ENCODE data around the gene ICA1L. TPM values are rescaled to one million over a fixed set of nuclear protein-coding genes. Genes with fewer than 3 reads are reported as not detected.

The ICA1L gene
- total and polyA plus RNA-seq, 2 of the 8 experiments (the other 6 are each of a cell fraction or from before 2014, with no cell fraction given): 1.1 to 3.4 TPM

- Histone ChIP-seq H4K5ac (ENCODE audit: insufficient read length, low read depth, low read length) (no peak overlapping the region), H2BK120ac (replicated peaks; ENCODE audit: low read depth, low read length) (no peak overlapping the region), H2BK12ac (ENCODE audit: low read depth, low read length) (no peak overlapping the region), H2BK20ac (ENCODE audit: low read length) (no peak overlapping the region), H3K23ac (ENCODE audit: insufficient read length) (no peak overlapping the region), H3K9me3 (ENCODE audit: insufficient read depth in 2 of 2, low read depth in 1 of 2, low read length in 1 of 2) (no peaks in the 10 kb centered on the region), H4K91ac (replicated peaks; ENCODE audit: insufficient read length, low read length) (no peak overlapping the region), H3K27me3 (replicated peaks in 1 of 4; ENCODE audit: control insufficient read depth in 3 of 4, extremely low read depth in 1 of 4, insufficient read depth in 3 of 4, low read length in 3 of 4) (no peaks in the 10 kb centered on the region), H3K4me2 (ENCODE audit: insufficient read depth in 1 of 2, low read depth in 2 of 2, low read length in 2 of 2) (no peak overlapping the region), H3K4ac (replicated peaks; ENCODE audit: insufficient read length, low read depth, low read length) (no peak overlapping the region), H2BK15ac (ENCODE audit: low read length) (no peak overlapping the region), H3K4me3 (ENCODE audit: extremely low read depth in 1 of 4, insufficient read depth in 2 of 4, low read depth in 3 of 4, low read length in 4 of 4) (no peak overlapping the region), H2AFZ (ENCODE audit: low read length) (no peak overlapping the region), H3K23me2 (ENCODE audit: low read depth, low read length) (no peaks in the 10 kb centered on the region), H3K14ac (ENCODE audit: insufficient read length) (no peak overlapping the region), H3K18ac (ENCODE audit: extremely low read depth, low read length) (no peak overlapping the region), H3K79me2 (ENCODE audit: control insufficient read depth in 1 of 2, insufficient read depth in 2 of 2, low read length in 2 of 2) (no peaks in the 10 kb centered on the region), H3K36me3 (ENCODE audit: control insufficient read depth in 2 of 4, insufficient read depth in 4 of 4, low read length in 3 of 4) (peaks cover 0 to 5% (median 1%) of the 10 kb centered on the region in 4 experiments; a peak in 3 of 8 replicates), H4K20me1 (replicated peaks in 1 of 2; ENCODE audit: control insufficient read depth in 1 of 2, insufficient read depth in 2 of 2, low read length in 2 of 2) (no peaks in the 10 kb centered on the region), H3K27ac (ENCODE audit: low read depth, low read length) (no peak overlapping the region), H3K56ac (replicated peaks; ENCODE audit: insufficient read length, low read depth, low read length) (no peak overlapping the region), H2BK5ac (ENCODE audit: low read depth, low read length) (no peak overlapping the region), H4K8ac (ENCODE audit: extremely low read depth, insufficient read depth, low read length) (no peak overlapping the region), H2AK5ac (ENCODE audit: low read depth, low read length) (no peak overlapping the region), H3K9ac (replicated peaks in 1 of 4; ENCODE audit: extremely low read depth in 1 of 4, low read depth in 3 of 4, low read length in 3 of 4) (no peak overlapping the region), H3K79me1 (ENCODE audit: low read depth, low read length) (no peaks in the 10 kb centered on the region), H3K4me1 (replicated peaks in 1 of 4; ENCODE audit: control insufficient read depth in 3 of 4, insufficient read depth in 4 of 4, low read length in 3 of 4) (no peaks in the 10 kb centered on the region; a peak in 1 of 7 replicates)
- no peak for TF ChIP-seq PHF8 (conservative IDR thresholded peaks at IDR 0.05; ENCODE audit: low read depth, low read length)
- TF ChIP-seq CTBP2 (IDR thresholded peaks at IDR 0.05; ENCODE audit: borderline replicate concordance, insufficient read depth, insufficient read length, low read length): no peak
- no peak for TF ChIP-seq BCL11A (IDR thresholded peaks at IDR 0.05; ENCODE audit: low read depth in 2 of 2, low read length in 2 of 2)
- TF ChIP-seq TBP (IDR thresholded peaks at IDR 0.05; ENCODE audit: low read depth, low read length): no peak
- DNase-seq (ENCODE audit: low read depth in 1 of 2, low spot score in 2 of 2) (no peak), FAIRE-seq (no peak)
- CTCF ChIA-PET (ENCODE audit: partially characterized antibody): interaction anchor here (0.6 to 1.0 kb wide), 2 partner anchors 182 to 183 kb away, joined by 3 to 5 read pairs; no protein-coding TSS in a partner anchor
- POLR2A ChIA-PET (ENCODE audit: partially characterized antibody): interaction anchor here (0.5 to 1.3 kb wide), 2 partner anchors 134 to 175 kb away, joined by 3 read pairs; no protein-coding TSS in a partner anchor
- 81% methylated on average over 1 of the region's 1 CpG; no CpG with 5 or more reads in 1 of the 2 experiments for WGBS, 2 experiments (ENCODE audit: extremely low coverage in 1 of 2, insufficient coverage in 1 of 2, insufficient read length in 1 of 2, insufficient replicate concordance in 2 of 2, low coverage in 1 of 2, low lambda C conversion rate in 2 of 2, missing lambda C conversion rate in 1 of 2)
Measured at GRCh38 chr2:202771336-202771735, 100.2 kb downstream of the ICA1L start.
